ENCODE results near the gene TTLL7.

TTLL7 gene

DNA sequence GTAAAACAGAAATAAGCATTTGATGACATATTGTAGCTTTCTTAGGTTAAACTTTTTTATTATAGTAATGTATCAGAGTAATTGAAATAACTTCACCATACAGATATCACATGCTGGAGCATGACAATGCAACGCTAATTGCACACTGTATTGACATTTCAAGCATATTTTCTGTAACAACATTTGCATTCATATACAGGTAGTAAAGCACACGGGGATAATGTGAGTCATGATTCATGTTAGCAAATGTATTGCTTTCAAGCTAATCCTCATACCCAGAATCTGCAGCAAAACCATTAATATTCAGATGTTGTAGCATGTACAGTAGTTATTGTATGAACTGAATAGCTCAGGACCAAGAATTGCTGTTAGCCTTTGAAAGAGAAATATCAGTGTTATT lies 133.9 kb downstream of the TTLL7 start:
- Mint-ChIP-seq H3K4me3 (no peak overlapping the region), H3K27me3 (peaks cover 14% of the 10 kb centered on the region in 2 donors), H3K27ac (no peak overlapping the region), H3K4me1 (ENCODE audit: low read depth in 2 of 2) (peaks cover 2 to 8% of the 10 kb centered on the region in 2 donors), H3K9me3 (no peaks in the 10 kb centered on the region), H3K36me3 (ENCODE audit: insufficient read depth) (no peaks in the 10 kb centered on the region)
- DNase-seq (no peak), ATAC-seq (replicated peaks) (no peak)

DNA sequence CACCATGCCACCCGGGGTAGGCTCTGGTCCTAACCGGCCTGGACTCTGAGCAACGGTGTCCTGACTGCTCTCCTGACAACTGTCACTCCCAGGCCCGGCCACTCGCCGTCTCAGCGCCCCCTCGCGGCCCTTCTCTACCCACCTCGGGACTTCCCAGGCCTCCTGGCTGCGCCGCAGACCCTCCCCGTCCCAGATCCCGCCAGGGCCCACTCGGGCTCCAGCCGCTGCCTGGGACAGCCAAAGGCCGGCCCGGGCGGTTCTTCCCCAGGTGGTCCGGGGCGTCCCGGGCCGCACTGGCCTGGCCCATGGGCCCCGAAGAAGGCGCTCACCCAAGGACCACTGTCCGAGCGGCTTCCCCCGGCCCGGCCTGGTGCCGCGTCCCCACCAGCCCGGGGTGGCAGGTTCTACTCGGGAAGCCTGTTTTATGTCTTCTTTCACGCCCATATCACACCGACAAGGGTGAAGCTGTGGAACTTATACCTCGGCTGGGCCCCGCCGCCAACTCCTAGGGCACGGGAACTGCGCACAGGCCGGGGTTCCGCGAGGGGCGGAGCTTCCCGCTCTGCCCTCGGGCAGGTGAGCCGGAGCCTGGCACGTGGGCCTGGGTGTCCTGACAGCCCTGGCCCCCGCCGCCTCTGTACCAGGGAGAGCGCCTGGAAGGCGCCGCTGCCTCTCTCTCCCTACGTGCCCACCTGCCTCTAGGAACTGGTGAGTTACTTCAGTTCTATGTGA lies 138.3 kb downstream of the TTLL7 start:
- DNase-seq: peak; percentile 40 to 45 (median 41)
- peak overlapping the region; percentile 65 to 67 for H3K4me3 Mint-ChIP-seq
- H3K4me1 Mint-ChIP-seq (ENCODE audit: low read depth in 2 of 2): peaks cover 2 to 8% of the 10 kb centered on the region in 2 donors
- H3K27ac Mint-ChIP-seq: peak overlapping the region in 1 of 2 donors; percentile 67
- ATAC-seq (replicated peaks): peak; percentile 87
- H3K27me3 Mint-ChIP-seq: peaks cover 15 to 26% of the 10 kb centered on the region in 2 donors
- H3K9me3 Mint-ChIP-seq: no peaks in the 10 kb centered on the region
- H3K36me3 Mint-ChIP-seq (ENCODE audit: insufficient read depth): no peaks in the 10 kb centered on the region

DNA sequence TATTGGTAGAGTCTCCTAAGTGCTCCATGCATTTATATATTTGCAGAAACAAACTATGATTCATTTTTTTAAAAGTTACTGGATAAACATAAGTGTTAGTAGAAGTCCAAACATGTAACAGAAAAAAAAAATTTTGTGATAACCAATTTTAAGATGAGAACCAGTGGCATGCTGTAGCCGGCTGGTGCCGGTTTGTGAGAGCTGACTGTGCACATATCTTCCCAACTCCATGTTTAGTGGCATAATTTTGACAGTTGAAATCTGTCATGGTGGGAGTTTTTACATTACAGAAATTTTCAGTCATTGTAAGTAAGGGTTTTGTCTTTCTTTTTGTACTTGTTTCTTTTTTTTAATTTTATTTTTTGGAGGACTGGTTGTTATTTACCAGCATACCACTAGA lies 141.2 kb downstream of the TTLL7 start:
- peaks cover 2 to 8% of the 10 kb centered on the region in 2 donors for H3K4me1 Mint-ChIP-seq (ENCODE audit: low read depth in 2 of 2)
- no peaks in the 10 kb centered on the region for H3K36me3 Mint-ChIP-seq (ENCODE audit: insufficient read depth)
- no peaks in the 10 kb centered on the region for H3K9me3 Mint-ChIP-seq
- H3K4me3 Mint-ChIP-seq: no peak overlapping the region
- H3K27me3 Mint-ChIP-seq: peaks cover 43 to 44% of the 10 kb centered on the region in 2 donors
- ATAC-seq (replicated peaks) (no peak), DNase-seq (no peak)
- H3K27ac Mint-ChIP-seq: no peak overlapping the region

DNA sequence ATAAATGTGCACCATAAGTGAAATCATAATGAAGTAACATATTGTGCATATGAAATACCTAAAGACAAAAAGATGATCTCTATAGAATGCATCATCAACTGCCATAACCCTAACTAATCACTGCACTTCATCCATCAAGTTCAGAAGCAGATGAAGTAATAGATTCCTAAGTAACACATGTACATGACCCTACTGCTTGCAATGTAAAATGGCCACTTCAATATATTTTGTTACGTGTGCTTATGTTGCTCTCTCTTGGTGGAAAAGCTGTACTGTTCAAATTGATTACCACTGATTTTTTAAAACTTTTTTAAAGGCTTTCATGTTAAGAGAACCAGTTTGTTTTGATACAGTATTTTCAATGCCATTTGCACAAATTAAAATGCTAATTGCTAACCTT lies 141.8 kb downstream of the TTLL7 start:
- no peaks in the 10 kb centered on the region for H3K36me3 Mint-ChIP-seq (ENCODE audit: insufficient read depth)
- H3K4me3 Mint-ChIP-seq: no peak overlapping the region
- DNase-seq (no peak), ATAC-seq (replicated peaks) (no peak)
- peaks cover 47 to 49% of the 10 kb centered on the region in 2 donors for H3K27me3 Mint-ChIP-seq
- H3K27ac Mint-ChIP-seq: no peak overlapping the region
- H3K4me1 Mint-ChIP-seq (ENCODE audit: low read depth in 2 of 2): peaks cover 2 to 8% of the 10 kb centered on the region in 2 donors
- H3K9me3 Mint-ChIP-seq: no peaks in the 10 kb centered on the region

DNA sequence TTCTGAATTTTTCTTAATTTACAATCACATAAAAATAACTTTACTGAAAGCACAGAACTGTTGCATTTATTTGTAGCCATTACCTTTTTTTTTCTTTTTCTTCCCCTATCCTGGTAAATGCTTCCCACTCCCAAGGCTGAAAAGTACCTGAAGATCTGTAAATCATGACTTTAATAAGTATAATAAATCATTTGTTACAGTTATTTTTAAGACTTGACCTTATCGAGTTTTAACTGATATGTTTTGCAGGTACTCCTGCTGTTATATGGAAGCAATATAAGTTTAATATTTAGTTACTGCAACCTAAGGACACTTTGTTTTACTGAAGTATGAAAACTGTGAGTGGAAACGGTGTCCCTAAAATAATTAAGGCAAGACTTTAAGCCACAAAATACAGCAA lies 142.6 kb downstream of the TTLL7 start:
- no peak overlapping the region for H3K27ac Mint-ChIP-seq
- peaks cover 43 to 45% of the 10 kb centered on the region in 2 donors for H3K27me3 Mint-ChIP-seq
- no peak for DNase-seq
- H3K4me1 Mint-ChIP-seq (ENCODE audit: low read depth in 2 of 2): peaks cover 2 to 8% of the 10 kb centered on the region in 2 donors
- no peaks in the 10 kb centered on the region for H3K36me3 Mint-ChIP-seq (ENCODE audit: insufficient read depth)
- ATAC-seq (replicated peaks): no peak
- H3K9me3 Mint-ChIP-seq: no peaks in the 10 kb centered on the region
- no peak overlapping the region for H3K4me3 Mint-ChIP-seq

DNA sequence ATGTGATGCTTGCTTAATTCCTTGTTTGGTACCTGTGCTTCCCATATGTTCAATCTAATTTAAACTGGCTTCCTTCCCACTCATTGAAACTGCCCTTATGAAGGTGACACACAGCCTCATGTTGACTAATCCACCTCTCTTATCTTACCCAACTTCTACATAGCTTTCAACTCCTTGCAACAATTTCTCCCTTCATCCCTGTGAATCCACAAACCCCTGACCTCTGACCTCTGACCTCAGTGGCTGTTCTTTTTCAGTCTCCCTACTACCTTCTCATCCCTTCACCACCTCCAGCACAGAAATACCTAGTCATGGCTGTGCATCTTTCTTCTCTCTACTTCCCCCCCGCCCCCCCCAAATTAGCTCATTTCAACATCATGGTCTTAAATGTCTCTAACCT lies 144.5 kb downstream of the TTLL7 start:
- H3K36me3 Mint-ChIP-seq (ENCODE audit: insufficient read depth): no peaks in the 10 kb centered on the region
- DNase-seq: no peak
- no peak overlapping the region for H3K27ac Mint-ChIP-seq
- H3K27me3 Mint-ChIP-seq: peaks cover 32 to 42% of the 10 kb centered on the region in 2 donors
- H3K4me3 Mint-ChIP-seq: no peak overlapping the region
- H3K4me1 Mint-ChIP-seq (ENCODE audit: low read depth in 2 of 2): no peaks in the 10 kb centered on the region
- no peaks in the 10 kb centered on the region for H3K9me3 Mint-ChIP-seq
- no peak for ATAC-seq (replicated peaks)

DNA sequence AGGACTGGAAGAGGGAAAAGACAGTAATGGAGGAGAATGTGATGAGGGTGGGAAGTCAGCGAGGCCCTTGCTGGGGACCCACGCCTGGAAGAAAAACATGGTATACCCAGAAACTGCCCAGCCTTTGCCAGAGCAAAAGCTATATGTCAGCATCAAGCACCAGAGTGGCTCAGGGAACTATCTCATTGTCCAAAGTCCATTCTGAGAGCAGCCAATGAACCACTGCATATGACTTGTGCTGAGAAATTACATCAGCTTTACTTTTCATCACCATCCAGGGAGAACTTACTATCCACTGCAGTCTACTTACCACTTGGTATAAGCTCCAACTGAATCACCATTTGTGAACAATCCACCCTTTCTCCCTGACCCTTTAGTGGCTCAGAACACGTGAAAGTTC lies 148.1 kb downstream of the TTLL7 start:
- Mint-ChIP-seq H3K36me3 (ENCODE audit: insufficient read depth) (no peaks in the 10 kb centered on the region), H3K27ac (no peak overlapping the region), H3K9me3 (no peaks in the 10 kb centered on the region), H3K27me3 (peaks cover 32% of the 10 kb centered on the region in 2 donors), H3K4me3 (no peak overlapping the region), H3K4me1 (ENCODE audit: low read depth in 2 of 2) (no peaks in the 10 kb centered on the region)
- ATAC-seq (replicated peaks) (no peak), DNase-seq (no peak)

DNA sequence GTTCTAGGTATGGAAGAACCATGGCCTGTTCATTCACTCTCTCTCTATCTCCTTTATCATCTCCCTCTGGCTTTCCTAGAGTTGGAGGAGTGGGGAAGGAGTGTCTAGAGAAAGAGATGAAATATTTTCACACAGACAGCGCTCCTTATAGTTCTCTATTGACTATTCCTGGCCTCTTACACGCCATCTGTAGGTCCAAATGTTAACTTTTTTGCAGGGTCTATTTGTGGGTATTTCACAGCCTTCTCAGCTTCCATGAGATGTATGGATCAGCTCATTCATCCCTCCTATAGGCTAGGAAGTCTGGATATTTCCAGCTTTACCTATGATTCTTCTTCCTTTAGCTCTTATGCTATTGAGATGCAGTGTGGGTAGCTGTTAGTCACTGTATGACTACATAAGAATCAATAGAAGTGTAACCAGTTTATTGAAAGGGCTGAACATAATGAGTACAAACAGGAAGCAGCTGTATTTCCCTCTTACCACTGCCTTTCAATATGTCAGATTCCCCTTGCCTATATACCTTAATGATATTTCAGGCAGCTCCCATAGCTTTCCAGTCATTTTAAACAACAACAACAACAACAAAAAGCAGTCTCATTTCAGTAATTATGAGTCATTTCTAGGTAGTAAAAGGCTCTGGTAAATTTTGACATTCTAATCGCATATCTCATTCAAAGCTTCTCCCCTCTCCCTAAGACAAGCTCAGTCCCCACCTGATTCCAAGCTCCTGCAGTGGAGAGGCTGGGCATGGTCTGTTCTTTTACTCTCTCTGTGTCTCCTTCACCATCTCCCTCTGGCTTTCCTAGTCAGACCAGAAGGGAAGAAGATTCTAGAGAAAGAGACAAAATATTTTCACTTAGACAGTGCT lies 149.5 kb downstream of the TTLL7 start:
- Mint-ChIP-seq H3K27me3 (peaks cover 21 to 24% of the 10 kb centered on the region in 2 donors), H3K36me3 (ENCODE audit: insufficient read depth) (no peaks in the 10 kb centered on the region), H3K27ac (no peak overlapping the region), H3K4me3 (no peak overlapping the region), H3K9me3 (no peaks in the 10 kb centered on the region), H3K4me1 (ENCODE audit: low read depth in 2 of 2) (no peaks in the 10 kb centered on the region)
- ATAC-seq (replicated peaks): no peak
- no peak for DNase-seq

DNA sequence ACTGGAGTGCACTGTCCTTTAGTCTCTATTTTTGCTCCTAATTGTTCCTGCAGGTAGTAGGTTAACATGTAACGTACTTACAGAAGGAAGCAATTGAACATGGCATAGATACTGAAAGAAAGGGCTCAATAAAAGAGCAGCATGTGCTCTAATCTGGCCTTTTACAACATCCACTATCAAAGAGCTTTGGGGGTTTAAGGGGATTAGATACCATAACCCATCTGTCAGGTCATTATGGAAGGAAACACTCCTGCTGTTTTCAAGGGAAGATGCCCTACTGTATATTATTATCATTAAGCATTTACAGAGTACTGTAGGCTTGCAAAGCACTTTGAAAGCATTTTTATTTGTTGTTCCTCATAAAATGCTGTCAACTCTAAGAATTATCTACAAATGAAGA lies 152.8 kb downstream of the TTLL7 start:
- Mint-ChIP-seq H3K4me3 (no peak overlapping the region), H3K4me1 (ENCODE audit: low read depth in 2 of 2) (no peaks in the 10 kb centered on the region), H3K36me3 (ENCODE audit: insufficient read depth) (no peaks in the 10 kb centered on the region), H3K27ac (no peak overlapping the region), H3K9me3 (no peaks in the 10 kb centered on the region), H3K27me3 (peaks cover 0 to 9% of the 10 kb centered on the region in 2 donors)
- DNase-seq (no peak), ATAC-seq (replicated peaks) (no peak)

DNA sequence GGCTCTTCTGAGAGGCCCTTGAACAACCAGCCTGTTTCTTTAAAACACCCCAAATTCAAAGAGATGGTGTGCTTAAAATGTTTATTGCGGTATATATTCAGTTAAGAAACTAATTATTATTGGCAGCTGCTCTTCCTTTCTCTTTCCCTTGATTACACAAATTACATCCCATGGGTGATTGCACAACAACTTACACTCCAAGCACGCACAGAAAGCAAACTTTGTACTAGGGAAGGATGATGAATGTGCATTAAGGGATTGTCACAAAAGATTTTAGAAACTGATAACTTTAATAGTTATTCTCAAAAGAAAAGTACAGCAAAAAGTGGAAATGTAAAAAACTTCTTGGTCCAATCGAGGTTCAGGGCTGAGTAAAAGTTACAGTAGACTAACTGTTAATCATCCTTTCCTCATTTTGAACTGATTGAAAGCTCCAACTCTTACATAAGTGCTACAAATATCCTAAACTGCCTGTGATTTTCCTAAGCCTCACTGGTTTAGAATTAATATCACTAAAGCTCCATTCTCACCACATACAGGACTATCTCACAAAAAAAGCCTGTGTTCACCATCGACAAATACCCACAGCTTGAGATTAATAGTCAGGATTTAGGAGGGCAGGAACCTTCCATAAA lies 153.4 kb downstream of the TTLL7 start:
- no peak for ATAC-seq (replicated peaks)
- DNase-seq: no peak
- Mint-ChIP-seq H3K27me3 (peaks cover 0 to 9% of the 10 kb centered on the region in 2 donors), H3K36me3 (ENCODE audit: insufficient read depth) (no peaks in the 10 kb centered on the region), H3K4me1 (ENCODE audit: low read depth in 2 of 2) (no peaks in the 10 kb centered on the region), H3K4me3 (no peak overlapping the region), H3K27ac (no peak overlapping the region), H3K9me3 (no peaks in the 10 kb centered on the region)

DNA sequence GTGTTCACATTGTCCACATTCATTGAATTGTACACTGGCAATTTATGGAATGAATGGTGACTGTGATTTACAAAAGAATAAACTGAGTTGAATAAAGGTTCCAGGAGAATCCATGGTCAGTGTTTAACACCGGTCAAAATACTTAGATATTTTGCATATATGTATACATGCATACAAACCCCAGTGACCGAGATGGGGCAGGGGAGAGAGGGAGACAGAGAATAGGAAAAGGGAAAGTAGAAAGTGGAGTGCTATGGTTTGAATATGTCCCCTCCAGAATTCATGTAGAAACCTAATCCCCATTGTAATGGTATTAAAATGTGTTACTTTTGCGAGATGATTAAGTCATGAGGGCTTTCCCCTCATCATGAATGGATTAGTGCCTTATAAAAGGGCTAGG lies 154.4 kb downstream of the TTLL7 start:
- Mint-ChIP-seq H3K27ac (no peak overlapping the region), H3K4me1 (ENCODE audit: low read depth in 2 of 2) (no peaks in the 10 kb centered on the region), H3K27me3 (no peaks in the 10 kb centered on the region), H3K36me3 (ENCODE audit: insufficient read depth) (no peaks in the 10 kb centered on the region), H3K4me3 (no peak overlapping the region), H3K9me3 (no peaks in the 10 kb centered on the region)
- ATAC-seq (replicated peaks): no peak
- DNase-seq: no peak

DNA sequence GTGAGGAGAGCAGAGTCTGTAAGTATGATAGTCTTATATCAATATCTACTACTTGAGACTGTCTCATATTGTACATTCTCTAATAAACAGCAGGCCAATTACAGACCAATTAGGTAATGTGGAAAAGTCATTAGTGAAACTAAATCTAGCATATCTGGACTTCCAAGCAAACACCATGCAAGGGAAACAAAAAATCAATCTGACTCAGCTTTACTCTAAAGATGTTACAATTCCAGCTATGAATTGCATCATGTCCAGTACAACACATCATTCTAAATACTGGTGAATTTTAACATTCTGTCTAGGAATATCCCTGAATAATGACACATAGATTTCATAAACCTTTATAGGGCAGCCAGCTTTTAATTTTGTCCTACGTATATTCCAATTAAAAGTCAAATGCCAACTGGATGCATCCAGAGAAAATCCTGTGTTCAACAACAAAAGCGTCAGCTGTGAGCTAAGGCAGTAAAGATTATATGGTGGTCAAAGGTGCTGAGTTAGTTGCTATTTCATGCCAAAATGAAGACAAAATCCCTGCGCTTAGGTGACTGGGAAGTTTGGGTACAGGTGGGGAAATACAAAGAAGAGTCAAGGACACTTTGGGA lies 159.3 kb downstream of the TTLL7 start:
- peaks cover 6 to 17% of the 10 kb centered on the region in 2 donors for H3K27me3 Mint-ChIP-seq
- H3K9me3 Mint-ChIP-seq: no peaks in the 10 kb centered on the region
- H3K36me3 Mint-ChIP-seq (ENCODE audit: insufficient read depth): no peaks in the 10 kb centered on the region
- H3K4me3 Mint-ChIP-seq: no peak overlapping the region
- no peak for ATAC-seq (replicated peaks)
- H3K4me1 Mint-ChIP-seq (ENCODE audit: low read depth in 2 of 2): no peaks in the 10 kb centered on the region
- no peak overlapping the region for H3K27ac Mint-ChIP-seq
- no peak for DNase-seq

DNA sequence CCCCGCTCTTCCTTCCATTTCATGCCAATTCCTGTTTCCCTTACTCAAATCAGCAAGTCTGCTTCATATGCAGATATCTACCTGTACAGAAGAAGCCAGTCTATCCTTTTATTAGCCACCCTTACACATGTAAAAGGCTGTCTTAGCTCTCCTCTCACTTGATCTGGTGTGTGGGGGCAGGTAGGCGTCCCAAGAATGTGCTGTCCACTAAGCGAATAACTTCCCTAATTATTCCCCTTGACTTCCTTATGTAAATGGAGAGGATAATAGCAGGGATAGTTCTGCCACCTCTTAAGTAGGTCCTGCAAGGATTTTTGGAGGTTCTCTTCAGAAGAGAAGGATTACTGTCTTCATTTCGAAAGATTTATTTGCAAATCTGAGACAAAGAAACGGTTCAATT lies 160.4 kb downstream of the TTLL7 start:
- Mint-ChIP-seq H3K27me3 (peaks cover 6 to 17% of the 10 kb centered on the region in 2 donors), H3K4me1 (ENCODE audit: low read depth in 2 of 2) (no peaks in the 10 kb centered on the region), H3K4me3 (no peak overlapping the region), H3K36me3 (ENCODE audit: insufficient read depth) (no peaks in the 10 kb centered on the region), H3K9me3 (no peaks in the 10 kb centered on the region), H3K27ac (no peak overlapping the region)
- ATAC-seq (replicated peaks) (no peak), DNase-seq (no peak)

Data from effector memory CD8-positive, alpha-beta T cell (primary cell).